Measurements from ENCODE around the gene RALY. TPM values are rescaled to one million over a fixed set of nuclear protein-coding genes. Genes with fewer than 3 reads are reported as not detected.

RALY gene
- total and polyA plus RNA-seq, 2 experiments from 2014 or later = 122 to 240 TPM

DNA sequence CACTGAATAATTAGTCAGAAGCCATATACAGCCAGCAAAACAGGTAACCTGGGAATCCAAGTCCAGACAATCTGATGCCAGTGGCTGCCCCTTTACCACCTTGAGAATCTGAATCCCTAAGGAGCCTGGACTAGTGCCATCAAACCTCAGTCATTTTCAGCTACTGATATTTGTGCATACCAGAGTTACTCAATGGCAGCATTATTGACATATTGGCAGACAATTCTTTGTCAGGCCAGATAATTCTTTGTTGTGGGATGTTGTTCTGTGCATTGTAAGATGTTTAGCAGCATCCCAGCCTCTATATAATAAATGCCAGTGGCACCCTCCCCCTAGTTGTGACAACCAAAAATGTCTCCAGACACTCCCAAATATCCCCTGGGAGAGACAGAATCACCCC, 121.5 kb downstream of the RALY start:
- TF ChIP-seq EZH2 (IDR thresholded peaks at IDR 0.05; ENCODE audit: borderline replicate concordance) (no peak), EZH2phosphoT487 (IDR thresholded peaks at IDR 0.05; ENCODE audit: low read depth, severe bottlenecking, unreplicated experiment) (no peak)
- TF ChIP-seq, protein P1, sequence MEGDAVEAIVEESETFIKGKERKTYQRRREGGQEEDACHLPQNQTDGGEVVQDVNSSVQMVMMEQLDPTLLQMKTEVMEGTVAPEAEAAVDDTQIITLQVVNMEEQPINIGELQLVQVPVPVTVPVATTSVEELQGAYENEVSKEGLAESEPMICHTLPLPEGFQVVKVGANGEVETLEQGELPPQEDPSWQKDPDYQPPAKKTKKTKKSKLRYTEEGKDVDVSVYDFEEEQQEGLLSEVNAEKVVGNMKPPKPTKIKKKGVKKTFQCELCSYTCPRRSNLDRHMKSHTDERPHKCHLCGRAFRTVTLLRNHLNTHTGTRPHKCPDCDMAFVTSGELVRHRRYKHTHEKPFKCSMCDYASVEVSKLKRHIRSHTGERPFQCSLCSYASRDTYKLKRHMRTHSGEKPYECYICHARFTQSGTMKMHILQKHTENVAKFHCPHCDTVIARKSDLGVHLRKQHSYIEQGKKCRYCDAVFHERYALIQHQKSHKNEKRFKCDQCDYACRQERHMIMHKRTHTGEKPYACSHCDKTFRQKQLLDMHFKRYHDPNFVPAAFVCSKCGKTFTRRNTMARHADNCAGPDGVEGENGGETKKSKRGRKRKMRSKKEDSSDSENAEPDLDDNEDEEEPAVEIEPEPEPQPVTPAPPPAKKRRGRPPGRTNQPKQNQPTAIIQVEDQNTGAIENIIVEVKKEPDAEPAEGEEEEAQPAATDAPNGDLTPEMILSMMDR (IDR thresholded peaks at IDR 0.05; ENCODE audit: poor library complexity) = no peak
- H3K27ac ChIP-seq = no peak overlapping the region
- no peak overlapping the region for H3K4me3 ChIP-seq
- no peaks in the 10 kb centered on the region for H3K9me2 ChIP-seq (replicated peaks; ENCODE audit: insufficient read depth)
- H4K20me1 ChIP-seq (ENCODE audit: insufficient read depth, poor library complexity, severe bottlenecking) = peaks cover 10% of the 10 kb centered on the region
- no peak overlapping the region for H3K4me2 ChIP-seq
- peaks cover 16% of the 10 kb centered on the region for H3K79me2 ChIP-seq
- no peak for DNase-seq (ENCODE audit: low spot score)
- H3K4me1 ChIP-seq (ENCODE audit: insufficient read depth) = peaks cover 3% of the 10 kb centered on the region
- no peak overlapping the region for H2AFZ ChIP-seq
- H3K36me3 ChIP-seq (replicated peaks; ENCODE audit: insufficient read depth, low read depth) = no peaks in the 10 kb centered on the region
- no peaks in the 10 kb centered on the region for H3K9me3 ChIP-seq (ENCODE audit: low read depth)
- peaks cover 4% of the 10 kb centered on the region for H3K27me3 ChIP-seq

DNA sequence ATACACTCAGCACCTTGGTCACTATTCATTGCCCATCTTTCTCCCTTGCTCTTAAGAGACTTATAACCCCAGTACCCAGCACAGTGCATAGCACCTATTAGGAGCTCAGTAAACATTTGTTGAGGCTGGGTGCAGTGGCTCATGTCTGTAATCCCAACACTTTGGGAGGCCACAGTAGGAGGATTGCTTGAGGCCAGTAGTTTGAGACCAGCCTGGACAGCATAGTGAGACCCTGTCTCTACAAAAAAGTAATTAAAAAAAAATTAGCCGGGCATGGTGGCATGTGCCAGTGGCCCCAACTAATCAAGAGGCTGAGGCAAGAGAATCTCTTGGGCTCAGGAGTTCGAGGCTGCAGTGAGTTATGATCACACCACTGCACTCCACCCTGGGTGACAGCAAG, 126.5 kb downstream of the RALY start:
- H3K4me1 ChIP-seq (ENCODE audit: insufficient read depth) = no peaks in the 10 kb centered on the region
- H3K27me3 ChIP-seq = peaks cover 4% of the 10 kb centered on the region
- TF ChIP-seq EZH2 (IDR thresholded peaks at IDR 0.05; ENCODE audit: borderline replicate concordance) = no peak
- TF ChIP-seq EZH2phosphoT487 (IDR thresholded peaks at IDR 0.05; ENCODE audit: low read depth, severe bottlenecking, unreplicated experiment) = no peak
- TF ChIP-seq, protein P1 (IDR thresholded peaks at IDR 0.05; ENCODE audit: poor library complexity) = no peak
- no peaks in the 10 kb centered on the region for H4K20me1 ChIP-seq (ENCODE audit: insufficient read depth, poor library complexity, severe bottlenecking)
- no peak for DNase-seq (ENCODE audit: low spot score)
- no peaks in the 10 kb centered on the region for H3K36me3 ChIP-seq (replicated peaks; ENCODE audit: insufficient read depth, low read depth)
- H3K4me2 ChIP-seq = no peak overlapping the region
- H3K27ac ChIP-seq = no peak overlapping the region
- no peaks in the 10 kb centered on the region for H3K79me2 ChIP-seq
- no peak overlapping the region for H2AFZ ChIP-seq
- H3K9me2 ChIP-seq (replicated peaks; ENCODE audit: insufficient read depth) = no peaks in the 10 kb centered on the region
- H3K4me3 ChIP-seq = no peak overlapping the region
- WGBS (ENCODE audit: low lambda C conversion rate, missing lambda C conversion rate) = 83% methylated on average over 2 of the region's 2 CpGs
- H3K9me3 ChIP-seq (ENCODE audit: low read depth) = no peaks in the 10 kb centered on the region

DNA sequence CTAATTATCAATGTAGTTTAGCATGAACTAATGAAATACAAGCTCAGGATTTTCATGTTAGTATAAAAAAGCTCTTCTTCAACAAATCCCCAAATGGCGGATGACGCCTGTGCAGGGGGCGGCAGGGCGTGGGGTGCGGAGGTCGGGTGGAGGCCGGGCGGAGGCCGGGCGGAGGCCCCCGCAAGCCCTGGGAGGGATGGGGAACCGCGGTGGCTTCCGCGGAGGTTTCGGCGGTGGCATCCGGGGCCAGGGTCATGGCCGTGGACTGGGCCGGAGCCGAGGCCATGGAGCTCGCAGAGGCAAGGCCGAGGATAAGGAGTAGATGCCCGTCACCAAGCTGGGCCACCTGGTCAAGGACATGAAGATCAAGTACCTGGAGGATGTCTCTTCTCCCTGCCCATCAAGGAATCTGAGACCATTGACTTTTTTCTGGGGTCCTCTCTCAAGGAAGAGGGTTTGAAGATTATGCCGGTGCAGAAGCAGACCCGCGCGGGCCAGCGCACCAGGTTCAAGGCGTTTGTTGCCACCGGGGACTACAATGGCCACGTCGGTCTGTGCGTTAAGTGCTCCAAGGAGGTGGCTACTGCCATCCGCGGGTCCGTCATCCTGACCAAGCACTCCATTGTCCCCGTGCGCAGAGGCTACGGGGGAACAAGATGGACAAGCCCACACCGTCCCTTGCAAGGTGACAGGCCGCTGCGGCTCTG, 128.7 kb downstream of the RALY start:
- Histone ChIP-seq H3K4me3 (no peak overlapping the region), H3K27ac (no peak overlapping the region), H3K4me1 (ENCODE audit: insufficient read depth) (no peaks in the 10 kb centered on the region), H3K36me3 (replicated peaks; ENCODE audit: insufficient read depth, low read depth) (no peaks in the 10 kb centered on the region), H4K20me1 (ENCODE audit: insufficient read depth, poor library complexity, severe bottlenecking) (no peaks in the 10 kb centered on the region), H3K9me3 (ENCODE audit: low read depth) (no peaks in the 10 kb centered on the region), H3K4me2 (no peak overlapping the region), H3K79me2 (no peaks in the 10 kb centered on the region), H2AFZ (no peak overlapping the region), H3K27me3 (peaks cover 4% of the 10 kb centered on the region), H3K9me2 (replicated peaks; ENCODE audit: insufficient read depth) (no peaks in the 10 kb centered on the region)
- WGBS (ENCODE audit: low lambda C conversion rate, missing lambda C conversion rate) = 96% methylated on average over 36 of the region's 43 CpGs
- TF ChIP-seq, protein P1 (IDR thresholded peaks at IDR 0.05; ENCODE audit: poor library complexity) = no peak
- TF ChIP-seq EZH2phosphoT487 (IDR thresholded peaks at IDR 0.05; ENCODE audit: low read depth, severe bottlenecking, unreplicated experiment) (no peak), EZH2 (IDR thresholded peaks at IDR 0.05; ENCODE audit: borderline replicate concordance) (no peak)
- DNase-seq (ENCODE audit: low spot score) = no peak

Data from hepatocyte (in vitro differentiated cells).